ENCODE results near the gene CAMTA1. TPM values are rescaled to one million over a fixed set of nuclear protein-coding genes. Genes with fewer than 3 reads are reported as not detected.

CAMTA1 gene
- total RNA-seq, 1 donor from 2014 or later = 69.9 TPM

DNA sequence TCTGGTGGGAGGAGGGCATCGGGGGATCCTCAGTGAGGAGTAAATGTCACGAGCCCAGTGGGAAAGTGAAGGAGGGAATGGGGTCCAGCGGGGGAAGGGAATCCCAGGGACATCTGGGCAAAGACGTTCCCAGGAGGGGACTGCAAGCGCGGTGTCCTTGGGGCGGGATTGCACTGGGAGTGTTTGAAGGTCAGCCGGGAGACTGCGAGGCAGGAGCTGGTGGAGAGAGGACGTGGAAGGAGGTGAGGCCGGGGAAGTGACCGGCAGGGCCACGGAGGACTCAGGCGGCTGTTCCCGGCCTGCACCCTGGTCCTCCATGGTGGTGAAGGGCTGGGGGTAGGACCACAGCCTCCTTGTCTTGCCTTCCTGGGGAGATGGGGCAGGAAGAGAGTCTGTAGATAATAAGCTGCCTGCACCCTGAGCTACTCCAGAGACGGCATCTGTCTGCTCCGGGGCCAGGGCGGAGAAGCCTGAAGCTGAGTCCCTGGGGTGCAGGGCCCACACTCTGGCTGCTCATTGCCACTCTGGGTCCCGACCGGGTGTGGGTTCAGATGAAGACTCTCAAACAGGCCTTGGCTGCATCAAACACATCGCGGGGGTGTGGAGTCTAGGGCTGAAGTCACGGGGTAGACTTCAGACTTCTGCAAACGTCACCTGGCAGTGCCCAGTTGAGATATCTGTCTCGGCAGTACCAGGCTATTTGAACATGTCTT, 264.8 kb downstream of the CAMTA1 start:
- intact Hi-C loops (cut with micrococcal nuclease) = no loop called here
- no peak for DNase-seq
- Mint-ChIP-seq H3K36me3 (ENCODE audit: low read depth) (no peaks in the 10 kb centered on the region), H3K9me3 (no peaks in the 10 kb centered on the region), H3K4me1 (no peaks in the 10 kb centered on the region), H3K27ac (no peak overlapping the region), H3K4me3 (no peak overlapping the region), H3K27me3 (no peaks in the 10 kb centered on the region)

DNA sequence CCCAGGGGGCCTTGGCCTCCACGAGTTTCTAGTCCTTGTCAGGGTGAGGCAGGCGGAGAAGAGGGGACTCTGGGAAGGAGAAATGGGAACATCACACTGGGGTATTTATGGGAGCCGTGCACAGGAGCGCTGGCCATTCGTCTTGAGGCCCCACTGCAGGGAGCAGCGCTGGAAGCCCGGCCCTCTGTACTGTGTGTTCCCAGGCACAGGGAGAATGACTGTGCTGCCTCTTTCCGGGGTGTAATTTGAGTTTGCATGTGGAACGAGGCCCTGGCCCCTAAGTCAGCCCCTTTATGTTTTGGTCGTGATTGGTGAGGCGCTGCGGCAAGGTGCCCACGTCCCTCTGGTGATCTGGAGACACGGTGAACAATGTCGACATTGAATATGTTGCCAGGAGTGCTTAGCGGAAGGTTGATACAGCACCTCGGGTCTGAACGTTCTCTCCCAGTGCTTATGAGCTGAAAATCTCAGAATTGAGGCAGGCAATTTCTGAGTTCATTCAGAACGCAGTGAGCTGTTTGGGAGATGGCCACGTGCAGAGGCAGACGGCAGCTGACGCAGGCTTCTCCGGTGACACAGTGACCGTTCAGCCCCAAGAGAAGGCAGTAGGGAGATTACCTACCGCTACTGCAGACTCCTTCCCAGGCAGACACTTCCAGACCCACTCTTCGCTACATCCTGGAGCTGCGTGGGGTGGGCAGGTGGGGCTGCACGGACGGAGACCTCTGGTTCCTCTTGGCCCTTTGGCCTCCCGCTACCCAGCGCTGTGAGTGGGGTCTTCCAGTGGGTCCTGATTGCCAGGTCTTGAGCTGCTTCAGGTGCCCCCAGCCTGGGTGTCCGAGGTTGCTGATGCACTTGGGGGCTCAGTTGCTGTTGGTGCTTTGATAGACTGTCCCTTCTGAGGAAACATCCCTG, 265.8 kb downstream of the CAMTA1 start:
- no peak for DNase-seq
- H3K4me3 Mint-ChIP-seq = no peak overlapping the region

DNA sequence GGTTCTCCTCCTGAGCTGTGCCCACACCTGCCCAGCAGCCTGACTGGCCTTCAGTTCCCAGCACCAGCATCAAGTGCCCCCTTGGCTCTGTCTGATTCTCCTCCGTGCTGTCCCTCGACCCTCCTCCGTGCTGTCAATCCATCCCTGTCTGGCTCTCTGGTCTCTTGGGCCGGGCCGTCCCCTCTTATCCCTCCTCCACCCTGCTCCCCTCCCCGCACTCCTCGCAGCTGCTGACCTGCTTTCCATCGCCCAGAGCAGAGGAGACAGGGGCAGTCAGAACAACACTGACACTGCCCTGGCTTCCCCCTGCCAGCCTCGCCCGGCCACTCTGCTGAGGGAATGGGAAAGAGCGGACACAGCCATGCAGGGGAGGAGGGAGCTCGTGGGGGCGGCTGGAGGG, 267.4 kb downstream of the CAMTA1 start:
- intact Hi-C loops (cut with micrococcal nuclease) = no loop called here
- Mint-ChIP-seq H3K9me3 (no peaks in the 10 kb centered on the region), H3K27me3 (no peaks in the 10 kb centered on the region), H3K4me3 (no peak overlapping the region), H3K4me1 (no peaks in the 10 kb centered on the region), H3K36me3 (ENCODE audit: low read depth) (no peaks in the 10 kb centered on the region), H3K27ac (no peak overlapping the region)
- no peak for DNase-seq

More for the DNA sequence above, 265.8 kb downstream of the CAMTA1 start:
- Mint-ChIP-seq H3K9me3 (no peaks in the 10 kb centered on the region), H3K36me3 (ENCODE audit: low read depth) (no peaks in the 10 kb centered on the region), H3K27me3 (no peaks in the 10 kb centered on the region), H3K4me1 (no peaks in the 10 kb centered on the region), H3K27ac (no peak overlapping the region)
- intact Hi-C loops (cut with micrococcal nuclease) = no loop called here

DNA sequence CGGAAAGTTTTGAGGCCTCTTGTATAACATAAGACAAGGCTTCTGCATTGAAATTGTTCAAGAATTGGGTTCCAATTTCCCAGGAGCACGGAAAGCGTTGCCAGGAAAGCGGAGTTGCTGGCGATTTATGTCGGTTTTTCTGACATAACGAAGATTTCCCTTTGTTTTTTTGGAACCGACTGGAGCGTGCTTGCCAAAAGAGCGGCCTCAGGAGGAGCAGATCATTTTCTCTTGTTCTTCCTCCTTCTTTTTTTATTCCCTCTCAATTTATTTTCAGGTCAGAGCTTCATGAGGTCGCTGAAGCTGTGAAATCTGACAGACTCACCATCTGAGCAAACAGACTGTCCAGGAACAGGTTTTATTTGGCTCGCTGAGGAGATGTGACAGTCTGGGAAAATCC, 275.5 kb downstream of the CAMTA1 start:
- Mint-ChIP-seq H3K4me1 (no peaks in the 10 kb centered on the region), H3K27ac (no peak overlapping the region), H3K36me3 (ENCODE audit: low read depth) (no peaks in the 10 kb centered on the region), H3K27me3 (no peaks in the 10 kb centered on the region), H3K9me3 (no peaks in the 10 kb centered on the region), H3K4me3 (no peak overlapping the region)
- no peak for DNase-seq
- intact Hi-C loops (cut with micrococcal nuclease) = no loop called here

DNA sequence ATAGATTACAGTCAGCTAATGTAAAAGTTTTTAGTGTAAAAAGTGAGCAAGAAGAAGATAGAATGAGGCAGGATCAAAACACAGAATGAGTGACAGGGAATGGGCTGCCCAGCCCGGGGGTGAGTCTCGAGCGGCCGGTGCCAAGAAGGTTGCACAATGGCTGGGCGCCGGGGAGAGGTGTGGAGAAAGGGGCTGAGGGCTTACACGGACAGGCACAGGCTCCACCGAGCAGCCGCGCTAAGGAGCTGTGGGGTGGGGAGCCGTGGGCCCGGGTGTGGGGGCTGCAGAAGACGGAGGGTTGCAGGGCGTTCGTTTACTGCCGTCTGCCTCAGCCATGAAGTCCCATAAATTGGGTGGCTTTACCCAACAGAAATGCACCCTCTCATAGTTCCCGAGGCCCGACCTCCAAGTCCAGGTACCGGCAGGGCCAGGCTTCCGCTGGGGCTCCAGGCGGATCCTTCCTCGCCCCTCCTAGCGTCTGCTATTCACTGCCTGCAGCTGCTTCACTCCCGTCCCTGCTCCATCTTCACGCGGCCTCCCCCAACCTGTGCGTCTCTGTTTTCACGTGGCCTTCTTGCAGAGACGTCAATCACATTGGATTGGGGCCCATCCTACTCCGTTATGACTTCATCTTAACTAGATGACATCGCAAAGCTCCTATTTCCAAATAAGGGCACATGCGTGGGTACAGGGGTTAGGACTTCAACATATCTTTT, 277.2 kb downstream of the CAMTA1 start:
- intact Hi-C loops (cut with micrococcal nuclease) = no loop called here
- no peak for DNase-seq
- Mint-ChIP-seq H3K4me3 (no peak overlapping the region), H3K4me1 (no peaks in the 10 kb centered on the region), H3K9me3 (no peaks in the 10 kb centered on the region), H3K27ac (no peak overlapping the region), H3K27me3 (no peaks in the 10 kb centered on the region), H3K36me3 (ENCODE audit: low read depth) (no peaks in the 10 kb centered on the region)

DNA sequence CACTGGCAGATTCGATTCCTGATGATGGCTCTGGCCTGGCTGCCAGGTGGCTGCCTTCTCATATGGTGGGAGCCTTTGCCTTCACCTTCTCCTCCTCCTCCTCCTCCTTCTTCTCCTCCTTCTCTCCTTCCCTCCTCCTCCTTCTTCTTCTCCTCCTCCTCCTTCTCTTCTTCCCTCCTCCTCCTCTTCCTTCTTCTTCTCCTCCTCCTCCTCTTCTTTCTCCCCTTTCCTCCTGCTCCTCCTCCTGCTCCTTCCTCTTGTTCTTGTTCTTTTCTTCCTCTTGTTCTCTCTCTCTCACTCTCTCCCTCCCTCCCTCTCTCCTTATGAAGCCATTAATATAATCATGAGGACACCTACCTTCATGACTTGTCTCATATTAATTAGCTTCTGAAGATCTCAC, 278.7 kb downstream of the CAMTA1 start:
- H3K9me3 Mint-ChIP-seq = no peaks in the 10 kb centered on the region
- DNase-seq = no peak
- H3K27me3 Mint-ChIP-seq = no peaks in the 10 kb centered on the region
- no peaks in the 10 kb centered on the region for H3K36me3 Mint-ChIP-seq (ENCODE audit: low read depth)
- intact Hi-C loops (cut with micrococcal nuclease) = no loop called here
- H3K4me3 Mint-ChIP-seq = no peak overlapping the region
- H3K4me1 Mint-ChIP-seq = no peaks in the 10 kb centered on the region
- no peak overlapping the region for H3K27ac Mint-ChIP-seq

DNA sequence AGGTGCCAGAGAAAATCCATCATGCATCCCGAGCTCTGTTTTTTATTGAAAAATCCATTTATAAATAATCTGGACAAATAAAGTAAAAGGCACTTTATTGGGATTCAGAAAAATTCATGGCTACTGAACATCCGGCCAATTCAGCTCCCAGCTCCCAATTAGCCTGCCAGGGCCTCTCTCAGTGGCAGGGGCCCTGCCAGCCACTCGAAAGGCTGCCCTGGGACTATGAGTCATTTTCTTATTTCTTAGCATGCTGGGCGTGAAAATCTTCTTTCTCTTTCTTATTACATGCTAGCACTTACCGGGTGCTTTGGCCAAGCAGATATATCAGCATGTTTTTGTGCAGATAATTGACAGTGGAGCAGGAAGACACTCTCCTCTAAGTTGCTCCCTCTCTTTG, 283.3 kb downstream of the CAMTA1 start:
- peaks cover 7% of the 10 kb centered on the region for H3K27me3 Mint-ChIP-seq
- no peak overlapping the region for H3K4me3 Mint-ChIP-seq
- H3K4me1 Mint-ChIP-seq = no peaks in the 10 kb centered on the region
- DNase-seq = no peak
- no peaks in the 10 kb centered on the region for H3K36me3 Mint-ChIP-seq (ENCODE audit: low read depth)
- no peak overlapping the region for H3K27ac Mint-ChIP-seq
- intact Hi-C loops (cut with micrococcal nuclease) = no loop called here
- no peaks in the 10 kb centered on the region for H3K9me3 Mint-ChIP-seq

DNA sequence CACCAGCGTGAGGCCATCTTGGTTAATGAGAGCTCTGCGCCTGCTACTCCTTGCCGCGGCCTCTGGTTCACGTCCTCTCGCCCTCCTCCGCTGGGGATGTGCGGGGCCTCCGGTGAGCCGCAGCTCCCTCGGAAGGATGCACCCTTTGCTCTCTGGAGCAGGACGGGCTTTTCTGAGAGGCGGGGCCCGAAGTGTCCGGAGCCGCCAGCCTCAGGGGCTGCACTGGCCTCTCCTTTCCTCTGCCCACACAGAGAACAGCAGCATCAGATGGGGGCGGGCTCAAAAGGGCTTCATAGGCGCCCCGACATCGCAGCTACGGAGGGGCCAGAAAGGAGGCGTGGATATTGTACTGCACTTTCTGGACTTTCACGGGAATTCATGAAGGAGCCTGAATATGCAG, 284.7 kb downstream of the CAMTA1 start:
- no peak for DNase-seq
- intact Hi-C loops (cut with micrococcal nuclease) = loop anchor here (2.0 kb wide), 1 partner anchor 349 kb away; no protein-coding TSS in a partner anchor
- H3K9me3 Mint-ChIP-seq = no peaks in the 10 kb centered on the region
- H3K27me3 Mint-ChIP-seq = peaks cover 7% of the 10 kb centered on the region
- H3K36me3 Mint-ChIP-seq (ENCODE audit: low read depth) = no peaks in the 10 kb centered on the region
- no peaks in the 10 kb centered on the region for H3K4me1 Mint-ChIP-seq
- H3K4me3 Mint-ChIP-seq = no peak overlapping the region
- H3K27ac Mint-ChIP-seq = no peak overlapping the region

DNA sequence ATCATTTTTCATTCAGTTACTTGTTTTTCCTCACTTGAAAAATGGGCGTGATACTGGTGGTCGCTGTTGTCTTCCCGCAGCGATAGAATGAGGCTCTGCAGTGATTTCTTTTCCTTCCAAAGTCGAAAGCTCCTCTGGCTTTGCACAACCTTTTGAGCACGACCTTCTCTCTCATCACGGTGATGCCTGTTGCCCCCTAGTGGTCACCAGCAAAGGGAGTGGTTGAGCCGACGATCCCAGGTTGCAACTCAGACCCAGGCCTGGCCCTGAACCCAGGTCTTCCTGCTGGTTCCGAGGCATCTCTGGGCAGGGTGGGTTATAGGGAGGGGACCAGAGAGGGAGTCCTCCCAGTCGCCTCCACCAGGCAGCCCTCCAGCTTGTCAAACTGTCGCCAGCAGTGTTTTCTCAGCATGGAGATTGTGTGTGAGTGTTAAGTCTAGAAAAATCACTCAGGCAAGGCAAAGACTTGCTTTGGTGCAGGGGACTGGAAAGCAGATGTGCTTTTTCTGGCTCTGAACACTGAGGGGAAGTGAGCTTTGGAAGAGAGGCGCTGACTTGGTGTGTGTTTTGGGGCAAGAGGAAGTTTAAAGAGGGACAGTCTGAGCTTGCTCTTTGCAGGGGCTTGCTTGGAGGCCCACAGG, 285.3 kb downstream of the CAMTA1 start:
- Mint-ChIP-seq H3K27me3 (peaks cover 7% of the 10 kb centered on the region), H3K36me3 (ENCODE audit: low read depth) (no peaks in the 10 kb centered on the region), H3K9me3 (no peaks in the 10 kb centered on the region), H3K4me3 (no peak overlapping the region), H3K27ac (no peak overlapping the region), H3K4me1 (no peaks in the 10 kb centered on the region)
- DNase-seq = peak; percentile 84
- intact Hi-C loops (cut with micrococcal nuclease) = loop anchor here (2.0 kb wide), 1 partner anchor 350 kb away; no protein-coding TSS in a partner anchor

DNA sequence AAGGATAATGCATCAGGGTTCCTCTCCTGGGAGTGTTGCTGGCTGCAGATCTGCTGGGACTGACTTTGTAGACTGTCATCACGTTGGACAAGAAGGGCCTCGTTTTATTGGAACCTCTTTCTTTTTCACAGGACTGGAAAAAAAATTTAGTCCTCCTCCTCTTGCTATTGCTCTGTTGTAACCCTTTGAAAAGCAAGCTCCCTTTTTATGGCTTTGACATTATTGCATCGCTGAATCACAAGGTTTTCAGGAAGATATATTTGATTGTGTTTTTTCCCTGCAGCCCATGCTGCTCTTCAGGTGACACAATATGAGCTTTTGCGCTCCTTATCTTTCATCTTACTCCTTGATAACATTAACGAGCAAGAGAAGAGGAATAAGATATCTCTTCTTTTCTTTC, 290.9 kb downstream of the CAMTA1 start:
- H3K36me3 Mint-ChIP-seq (ENCODE audit: low read depth) = no peaks in the 10 kb centered on the region
- DNase-seq = no peak
- no peaks in the 10 kb centered on the region for H3K9me3 Mint-ChIP-seq
- no peaks in the 10 kb centered on the region for H3K4me1 Mint-ChIP-seq
- H3K27ac Mint-ChIP-seq = no peak overlapping the region
- no peak overlapping the region for H3K4me3 Mint-ChIP-seq
- no peaks in the 10 kb centered on the region for H3K27me3 Mint-ChIP-seq
- intact Hi-C loops (cut with micrococcal nuclease) = no loop called here

DNA sequence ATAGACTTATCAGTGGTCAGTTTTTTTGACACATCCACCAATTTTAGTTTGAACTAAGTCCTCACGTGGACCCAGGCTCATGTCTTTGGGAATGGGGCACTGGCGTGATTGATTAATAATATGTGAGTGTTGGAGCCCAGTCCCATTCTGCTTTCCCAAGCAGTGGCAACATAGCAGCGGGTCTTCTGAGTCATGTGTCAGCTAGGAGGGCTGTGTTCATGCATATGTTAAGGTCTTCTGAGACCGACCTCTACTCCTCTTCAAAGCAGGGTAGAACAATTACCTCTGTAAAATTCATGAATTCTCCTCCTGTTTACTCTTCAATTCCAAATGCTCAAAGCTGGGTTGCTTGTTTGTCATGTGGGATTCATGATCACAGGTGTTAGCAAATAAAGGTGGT, 291.3 kb downstream of the CAMTA1 start:
- no peak overlapping the region for H3K4me3 Mint-ChIP-seq
- intact Hi-C loops (cut with micrococcal nuclease) = no loop called here
- no peak overlapping the region for H3K27ac Mint-ChIP-seq
- H3K27me3 Mint-ChIP-seq = no peaks in the 10 kb centered on the region
- no peaks in the 10 kb centered on the region for H3K36me3 Mint-ChIP-seq (ENCODE audit: low read depth)
- DNase-seq = no peak
- no peaks in the 10 kb centered on the region for H3K4me1 Mint-ChIP-seq
- H3K9me3 Mint-ChIP-seq = no peaks in the 10 kb centered on the region

DNA sequence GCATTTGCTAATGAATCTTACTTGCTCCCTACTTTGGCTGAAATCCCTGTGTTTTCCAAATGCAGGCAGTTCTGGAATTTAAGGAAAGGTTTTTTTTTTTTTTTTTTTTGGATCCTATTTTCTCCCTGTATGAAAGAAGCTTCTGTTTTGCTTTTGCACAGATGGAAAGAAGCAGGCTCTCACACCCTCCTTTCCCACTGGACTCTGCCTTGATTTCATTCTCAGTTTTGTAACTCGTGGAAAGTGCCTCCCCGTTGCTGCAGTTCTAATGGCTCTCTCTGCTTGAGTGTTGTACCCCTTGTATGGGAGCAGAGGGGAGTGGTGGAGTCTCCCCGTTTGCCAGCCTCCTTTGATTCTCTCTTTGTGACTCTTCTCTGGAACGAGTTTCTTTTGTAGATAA, 291.9 kb downstream of the CAMTA1 start:
- H3K4me3 Mint-ChIP-seq = no peak overlapping the region
- no peak overlapping the region for H3K27ac Mint-ChIP-seq
- intact Hi-C loops (cut with micrococcal nuclease) = no loop called here
- no peaks in the 10 kb centered on the region for H3K9me3 Mint-ChIP-seq
- DNase-seq = no peak
- no peaks in the 10 kb centered on the region for H3K27me3 Mint-ChIP-seq
- H3K36me3 Mint-ChIP-seq (ENCODE audit: low read depth) = no peaks in the 10 kb centered on the region
- no peaks in the 10 kb centered on the region for H3K4me1 Mint-ChIP-seq

DNA sequence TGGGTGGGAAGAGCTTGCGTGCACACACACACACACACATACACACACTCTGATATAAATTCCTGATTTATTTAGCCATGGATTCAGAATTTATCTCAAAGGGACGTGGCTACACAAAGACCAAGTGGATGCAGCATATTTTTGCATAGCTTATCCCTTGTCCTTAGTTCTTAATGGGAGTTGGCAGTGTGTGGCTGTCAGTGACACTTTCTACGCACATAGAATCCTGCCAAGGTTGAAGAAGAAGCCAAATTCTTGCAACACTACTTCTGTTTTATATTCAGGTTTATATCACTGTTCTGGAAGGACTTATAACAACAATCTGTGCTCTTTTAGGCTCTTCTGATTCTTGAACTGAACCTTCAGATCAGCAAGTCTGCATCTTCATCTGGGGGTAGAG, 292.7 kb downstream of the CAMTA1 start:
- intact Hi-C loops (cut with micrococcal nuclease) = no loop called here
- no peaks in the 10 kb centered on the region for H3K9me3 Mint-ChIP-seq
- no peaks in the 10 kb centered on the region for H3K27me3 Mint-ChIP-seq
- DNase-seq = no peak
- no peaks in the 10 kb centered on the region for H3K4me1 Mint-ChIP-seq
- H3K27ac Mint-ChIP-seq = no peak overlapping the region
- H3K36me3 Mint-ChIP-seq (ENCODE audit: low read depth) = no peaks in the 10 kb centered on the region
- no peak overlapping the region for H3K4me3 Mint-ChIP-seq
